Measurements from ENCODE around the gene LHX8.
"Not testable (repeated sequence)": the region's sequence is repeated elsewhere in the genome, so short reads cannot be mapped to it uniquely, and the experiment has no call there.

LHX8 gene

GRCh38 chr1:75133750-75134646 lies at the start of gene LHX8:
TSS of gene LHX8 (plus strand) at chr1:75134388. CDS start at chr1:75136615, 2,227 bp downstream.
- DNase-seq (ENCODE audit: low read depth): no peak

GRCh38 chr1:75085931-75086330 lies 48.3 kb upstream of the LHX8 start:
- no peak for DNase-seq (ENCODE audit: low read depth)

- no peak for DNase-seq (ENCODE audit: low read depth)
Measured at GRCh38 chr1:75087278-75087677, 46.9 kb upstream of the LHX8 start.

GRCh38 chr1:75092141-75092540 lies 42.0 kb upstream of the LHX8 start:
- no peak for DNase-seq (ENCODE audit: low read depth)

- DNase-seq (ENCODE audit: low read depth): peak; percentile 33
Measured at GRCh38 chr1:75097654-75098053, 36.5 kb upstream of the LHX8 start.

GRCh38 chr1:75099581-75099980 lies 34.6 kb upstream of the LHX8 start:
- no peak for DNase-seq (ENCODE audit: low read depth)

GRCh38 chr1:75100481-75101092 lies 33.6 kb upstream of the LHX8 start:
- no peak for DNase-seq (ENCODE audit: low read depth)

- not testable (repeated sequence) for DNase-seq (ENCODE audit: low read depth)
Measured at GRCh38 chr1:75112362-75112951, 21.7 kb upstream of the LHX8 start.

GRCh38 chr1:75115654-75116053 lies 18.5 kb upstream of the LHX8 start:
- no peak for DNase-seq (ENCODE audit: low read depth)

GRCh38 chr1:75123756-75124155 lies 10.4 kb upstream of the LHX8 start:
- no peak for DNase-seq (ENCODE audit: low read depth)

- DNase-seq (ENCODE audit: low read depth): no peak
Measured at GRCh38 chr1:75124510-75124909, 9.7 kb upstream of the LHX8 start.

- no peak for DNase-seq (ENCODE audit: low read depth)
Measured at GRCh38 chr1:75125161-75125726, 8.9 kb upstream of the LHX8 start.

GRCh38 chr1:75126611-75127101 lies 7.5 kb upstream of the LHX8 start:
- no peak for DNase-seq (ENCODE audit: low read depth)

GRCh38 chr1:75127916-75128717 lies 6.1 kb upstream of the LHX8 start:
- DNase-seq (ENCODE audit: low read depth): no peak

- DNase-seq (ENCODE audit: low read depth): no peak
Measured at GRCh38 chr1:75129660-75129982, 4.6 kb upstream of the LHX8 start.

GRCh38 chr1:75129983-75130789 lies 4.0 kb upstream of the LHX8 start:
- DNase-seq (ENCODE audit: low read depth): no peak

GRCh38 chr1:75130865-75131564 lies 3.2 kb upstream of the LHX8 start:
- no peak for DNase-seq (ENCODE audit: low read depth)

GRCh38 chr1:75131565-75132241 lies 2.5 kb upstream of the LHX8 start:
- DNase-seq (ENCODE audit: low read depth): no peak

- no peak for DNase-seq (ENCODE audit: low read depth)
Measured at GRCh38 chr1:75132242-75132811, 1.9 kb upstream of the LHX8 start.

Data from stromal cell of bone marrow (primary cell).